H9 (cell line): ENCODE results near the gene GPR15LG. TPM values are rescaled to one million over a fixed set of nuclear protein-coding genes. Genes with fewer than 3 reads are reported as not detected.

Source experiments
- DNase-seq: peaks from one replicate; pipeline ENCODE4 v3.0.0-alpha.2; 2017
- H2AFZ ChIP-seq: one replicate; pipeline ENCODE4 v1.6.1; 2013; ENCODE audit warnings: mild to moderate bottlenecking, low read length, control low read depth, moderate library complexity
- H2AK5ac ChIP-seq: 2 replicates; pipeline ENCODE4 v1.6.1; 2013; ENCODE audit warnings: low read length, control low read depth, mixed read lengths; ENCODE audit not compliant: insufficient read length
- H2BK120ac ChIP-seq: one replicate; pipeline ENCODE4 v1.6.1; 2013; ENCODE audit warnings: low read depth, mild to moderate bottlenecking, low read length, control low read depth, inconsistent platforms; ENCODE audit not compliant: poor library complexity, severe bottlenecking
- H2BK12ac ChIP-seq: 2 replicates; pipeline ENCODE4 v1.6.1; 2013; ENCODE audit warnings: low read length, control low read depth, mixed read lengths, low read depth; ENCODE audit not compliant: insufficient read length
- H2BK15ac ChIP-seq: 2 replicates; pipeline ENCODE4 v1.6.1; 2013; ENCODE audit warnings: low read depth, low read length, control low read depth
- H2BK20ac ChIP-seq: one replicate; pipeline ENCODE4 v1.6.1; 2013; ENCODE audit warnings: low read depth, mild to moderate bottlenecking, low read length, control low read depth, inconsistent platforms; ENCODE audit not compliant: poor library complexity, severe bottlenecking
- H2BK5ac ChIP-seq: 2 replicates; pipeline ENCODE4 v1.6.1; 2013; ENCODE audit warnings: low read length, control low read depth, mixed read lengths; ENCODE audit not compliant: insufficient read length
- H3K14ac ChIP-seq: 2 replicates; pipeline ENCODE4 v1.6.1; 2013; ENCODE audit warnings: low read length, control low read depth; ENCODE audit not compliant: insufficient read depth
- H3K18ac ChIP-seq: 2 replicates; pipeline ENCODE4 v1.6.1; 2013; ENCODE audit warnings: low read depth, mild to moderate bottlenecking, mixed read lengths, low read length, control low read depth; ENCODE audit not compliant: insufficient read length
- H3K23ac ChIP-seq: 2 replicates; pipeline ENCODE4 v1.6.1; 2013; ENCODE audit warnings: low read length, control low read depth, mixed read lengths, low read depth; ENCODE audit not compliant: insufficient read length
- H3K23me2 ChIP-seq: 2 replicates; pipeline ENCODE4 v1.6.1; 2013; ENCODE audit warnings: low read depth, mild to moderate bottlenecking, mixed read lengths, low read length, control low read depth; ENCODE audit not compliant: insufficient read length, poor library complexity, severe bottlenecking
- H3K27ac ChIP-seq: 2 replicates; pipeline ENCODE4 v1.5.1; 2013; ENCODE audit warnings: low read length, control low read depth, mixed read lengths, low read depth; ENCODE audit not compliant: insufficient read length
- H3K27me3 ChIP-seq: 2 replicates; pipeline ENCODE4 v1.6.1; 2013; ENCODE audit warnings: low read length, control low read depth, inconsistent platforms; ENCODE audit not compliant: insufficient read depth
- H3K4ac ChIP-seq: 2 replicates; pipeline ENCODE4 v1.6.1; 2013; ENCODE audit warnings: low read depth, mild to moderate bottlenecking, control low read depth, inconsistent platforms, low read length, moderate library complexity
- H3K4me1 ChIP-seq: 2 replicates; pipeline ENCODE4 v1.6.1; 2013; ENCODE audit warnings: low read length, control low read depth, inconsistent platforms; ENCODE audit not compliant: insufficient read depth
- H3K4me2 ChIP-seq: 2 replicates; pipeline ENCODE4 v1.6.1; 2013; ENCODE audit warnings: low read length, control low read depth, mixed read lengths; ENCODE audit not compliant: insufficient read length, insufficient read depth
- H3K56ac ChIP-seq: 2 replicates; pipeline ENCODE4 v1.6.1; 2013; ENCODE audit warnings: low read depth, mild to moderate bottlenecking, mixed read lengths, low read length, control low read depth; ENCODE audit not compliant: insufficient read length
- H3K79me1 ChIP-seq: 2 replicates; pipeline ENCODE4 v1.6.1; 2013; ENCODE audit warnings: low read depth, mild to moderate bottlenecking, moderate library complexity, low read length, control low read depth, inconsistent platforms; ENCODE audit not compliant: insufficient read depth, poor library complexity, severe bottlenecking
- H3K79me2 ChIP-seq: 2 replicates; pipeline ENCODE4 v1.6.1; 2013; ENCODE audit warnings: low read length, control low read depth, inconsistent platforms; ENCODE audit not compliant: insufficient read depth
- H3K9ac ChIP-seq: 2 replicates; pipeline ENCODE4 v1.6.1; 2013; ENCODE audit warnings: low read length, control low read depth, mixed read lengths; ENCODE audit not compliant: insufficient read length; ENCODE audit errors: extremely low read depth
- H3K9me3 ChIP-seq: one replicate; pipeline ENCODE4 v1.6.1; 2013; ENCODE audit warnings: low read depth, low read length, inconsistent platforms; ENCODE audit not compliant: control insufficient read depth
- H3T11ph ChIP-seq: one replicate; pipeline ENCODE4 v1.6.1; 2013; ENCODE audit warnings: mild to moderate bottlenecking, low read length, control low read depth, inconsistent platforms
- H4K20me1 ChIP-seq: one replicate; pipeline ENCODE4 v1.6.1; 2013; ENCODE audit not compliant: control insufficient read depth, insufficient read length, insufficient read depth
- H4K5ac ChIP-seq: 2 replicates; pipeline ENCODE4 v1.6.1; 2013; ENCODE audit warnings: low read depth, mild to moderate bottlenecking, mixed read lengths, low read length, control low read depth; ENCODE audit not compliant: insufficient read length
- H4K8ac ChIP-seq: replicated peaks from 2 replicates; pipeline ENCODE4 v1.6.1; 2013; ENCODE audit warnings: low read length, control low read depth, mixed read lengths, low read depth; ENCODE audit not compliant: insufficient read length
- H4K91ac ChIP-seq: 2 replicates; pipeline ENCODE4 v1.6.1; 2013; ENCODE audit warnings: low read depth, mild to moderate bottlenecking, moderate library complexity, mixed read lengths, low read length, control low read depth; ENCODE audit not compliant: insufficient read length
- H3K27ac Mint-ChIP-seq, 3 experiments: 2 replicates in 2 of 3; 3 replicates in 1 of 3; pipeline ENCODE4 v1.8.0; 2020 to 2021; ENCODE audit warnings: mixed read lengths in 3 of 3, mild to moderate bottlenecking in 1 of 3, moderate library complexity in 1 of 3
- H3K27me3 Mint-ChIP-seq: 2 replicates; pipeline ENCODE4 v1.8.0; 2021; ENCODE audit warnings: low read depth, mild to moderate bottlenecking, moderate library complexity, mixed read lengths
- H3K36me3 Mint-ChIP-seq, 3 experiments: 2 replicates in 2 of 3; 3 replicates in 1 of 3; pipeline ENCODE4 v1.8.0; 2020 to 2021; ENCODE audit warnings: low read depth in 3 of 3, mixed read lengths in 3 of 3; ENCODE audit not compliant: insufficient read depth in 1 of 3
- H3K4me1 Mint-ChIP-seq, 2 experiments: 2 replicates each; pipeline ENCODE4 v1.8.0; 2020; ENCODE audit warnings: mixed read lengths in 2 of 2
- H3K4me3 Mint-ChIP-seq, 2 experiments: 2 replicates in 1 of 2; 3 replicates in 1 of 2; pipeline ENCODE4 v1.8.0; 2020 to 2021; ENCODE audit warnings: mild to moderate bottlenecking in 2 of 2, mixed read lengths in 2 of 2, moderate library complexity in 1 of 2
- H3K9me3 Mint-ChIP-seq, 2 experiments: 2 replicates in 1 of 2; 3 replicates in 1 of 2; pipeline ENCODE4 v1.8.0; 2020; ENCODE audit warnings: mild to moderate bottlenecking in 2 of 2, mixed read lengths in 2 of 2, moderate library complexity in 1 of 2
- CTCF ChIP-seq: fragments of 200-600 bp; sonication (generic); conservative IDR thresholded peaks from 3 replicates; pipeline ENCODE4 v1.8.0; 2021; ENCODE audit warnings: antibody characterized with exemption, mild to moderate bottlenecking
- WGBS: extraction: QIAGEN DNeasy Blood & Tissue Kit; methylation state at CpG from one replicate; pipeline ENCODE4 v1.1.7; 2013; ENCODE audit warnings: missing lambda C conversion rate, low lambda C conversion rate, mixed read lengths; ENCODE audit not compliant: insufficient read length; ENCODE audit errors: extremely low coverage; 5-methylcytosine and 5-hydroxymethylcytosine counted together
- total RNA-seq: library from RNA; stranded (reverse); gene quantifications from 2 replicates; pipeline ENCODE4 v1.2.1, GENCODE V29; 2021

The GPR15LG gene
- total RNA-seq, 1 experiment from 2014 or later, result not detected

- Histone ChIP-seq H2BK5ac (no peak overlapping the region), H3T11ph (no peak overlapping the region), H2AK5ac (no peak overlapping the region), H2BK15ac (no peak overlapping the region), H3K4me2 (no peak overlapping the region), H3K79me1 (no peaks in the 10 kb centered on the region), H3K18ac (no peak overlapping the region), H4K8ac (no peak overlapping the region), H2AFZ (no peak overlapping the region), H2BK12ac (no peak overlapping the region), H4K20me1 (no peaks in the 10 kb centered on the region), H3K9me3 (no peaks in the 10 kb centered on the region), H3K4ac (no peak overlapping the region), H2BK120ac (no peak overlapping the region), H3K9ac (no peak overlapping the region), H4K5ac (no peak overlapping the region), H3K27ac (no peak overlapping the region), H3K23ac (no peak overlapping the region), H3K56ac (no peak overlapping the region), H3K23me2 (no peaks in the 10 kb centered on the region), H3K4me1 (no peaks in the 10 kb centered on the region), H3K27me3 (no peaks in the 10 kb centered on the region), H2BK20ac (no peak overlapping the region), H3K79me2 (no peaks in the 10 kb centered on the region), H3K14ac (no peak overlapping the region), H4K91ac (no peak overlapping the region)
- H3K9me3 Mint-ChIP-seq, result no peaks in the 10 kb centered on the region
- H3K4me3 Mint-ChIP-seq, result no peak overlapping the region
- no peak for TF ChIP-seq CTCF
- peaks cover 36% of the 10 kb centered on the region for H3K27me3 Mint-ChIP-seq
- H3K36me3 Mint-ChIP-seq, result no peaks in the 10 kb centered on the region; a peak in 1 of 7 replicates
- WGBS, result no CpG with 5 or more reads among the region's 8 CpGs
- H3K27ac Mint-ChIP-seq, result no peak overlapping the region
- no peaks in the 10 kb centered on the region for H3K4me1 Mint-ChIP-seq
- DNase-seq, result no peak
Measured at GRCh38 chr10:84221916-84222315, 48.3 kb downstream of the GPR15LG start.
